NCI-H345 treated with DMSO at 0.1 percent for 48 hours (cell line): ENCODE data around the gene ANO7.

Experiments
- DNase-seq: peaks from one replicate; lab custom pipeline; 2025; ENCODE audit not compliant: unreplicated experiment; lab: John Stamatoyannopoulos, UW

ANO7 gene

DNA sequence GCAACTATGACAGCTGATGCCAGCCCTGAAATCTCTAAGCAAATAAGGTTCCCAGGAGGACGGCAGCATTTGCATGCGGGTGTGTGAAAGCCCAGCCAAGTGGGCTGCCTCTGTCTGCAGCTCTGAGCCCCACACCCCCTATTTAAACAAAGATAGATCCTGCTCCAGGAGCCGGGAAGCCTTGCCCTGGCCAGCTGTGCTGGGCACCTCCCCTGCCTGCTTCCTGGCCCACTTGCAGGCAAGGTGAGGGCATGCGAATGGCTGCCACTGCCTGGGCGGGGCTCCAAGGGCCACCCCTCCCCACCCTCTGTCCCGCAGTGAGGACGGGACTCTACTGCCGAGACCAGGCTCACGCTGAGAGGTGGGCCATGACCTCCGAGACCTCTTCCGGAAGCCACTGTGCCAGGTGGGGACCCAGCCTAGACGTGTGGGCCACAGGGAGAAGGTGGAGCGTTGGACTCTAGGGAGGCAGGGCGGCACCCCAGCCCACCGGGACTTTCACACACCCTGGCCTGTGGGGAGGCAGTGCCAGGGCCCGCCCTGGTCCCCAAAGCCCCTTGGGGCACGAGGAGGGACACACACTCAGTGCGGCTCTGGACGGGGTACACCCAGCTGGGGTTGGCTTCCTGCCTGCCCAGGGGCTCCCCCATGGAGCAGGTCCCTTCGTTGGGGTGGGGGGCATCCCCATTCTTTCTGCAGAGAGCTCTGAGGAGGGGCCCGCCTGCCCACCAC lies at the start of gene ANO7:
ANO7 (plus strand) TSS at position 317 of the 732 bp plus-strand sequence. CDS start 1,387 bp downstream, outside the sequence.
- no peak for DNase-seq

DNA sequence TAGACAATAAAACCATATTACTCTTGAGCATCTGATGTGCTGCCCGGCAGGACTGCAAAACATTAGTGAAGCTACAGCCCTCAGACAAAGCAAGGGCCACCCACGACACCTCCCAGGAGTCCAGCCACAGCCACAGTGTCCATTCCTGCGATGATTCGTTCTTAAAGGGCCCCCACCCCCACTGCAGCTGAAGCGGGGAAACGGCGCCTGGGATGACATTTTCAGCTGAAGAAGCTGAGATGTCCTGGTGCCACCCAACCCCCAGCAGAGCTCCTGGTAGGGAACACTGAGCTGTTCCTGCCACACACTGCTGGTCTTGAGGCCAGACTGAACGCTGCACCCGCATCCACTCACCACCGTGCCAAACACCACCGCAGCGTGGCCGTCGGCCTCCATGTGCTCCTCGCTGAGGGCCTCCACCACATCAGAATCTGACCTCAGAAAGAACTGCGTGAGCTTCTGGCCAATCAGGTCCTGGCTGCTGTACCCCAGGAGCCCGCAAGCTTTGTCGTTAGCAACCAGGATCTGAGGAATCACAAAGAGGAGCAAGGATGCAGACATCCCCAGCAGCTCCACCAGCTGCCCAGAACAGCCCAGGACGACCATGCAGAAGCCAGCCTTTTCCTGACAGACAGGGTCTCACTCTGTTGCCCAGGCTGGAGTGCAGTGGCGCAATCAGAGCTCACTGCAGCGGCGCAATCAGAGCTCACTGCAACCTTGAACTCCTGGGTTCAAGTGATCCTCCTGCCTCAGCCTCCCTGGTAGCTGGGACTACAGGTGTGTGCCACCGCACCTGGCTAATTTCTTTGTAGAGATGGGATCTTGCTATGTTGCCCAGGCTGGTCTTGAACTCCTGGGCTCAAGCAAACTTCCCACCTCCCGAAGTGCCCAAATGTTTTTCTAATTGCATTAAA lies 48.7 kb upstream of the ANO7 start:
- no peak for DNase-seq

GRCh38 chr2:241140445-241140840 lies 48.0 kb upstream of the ANO7 start:
- no peak for DNase-seq

DNA sequence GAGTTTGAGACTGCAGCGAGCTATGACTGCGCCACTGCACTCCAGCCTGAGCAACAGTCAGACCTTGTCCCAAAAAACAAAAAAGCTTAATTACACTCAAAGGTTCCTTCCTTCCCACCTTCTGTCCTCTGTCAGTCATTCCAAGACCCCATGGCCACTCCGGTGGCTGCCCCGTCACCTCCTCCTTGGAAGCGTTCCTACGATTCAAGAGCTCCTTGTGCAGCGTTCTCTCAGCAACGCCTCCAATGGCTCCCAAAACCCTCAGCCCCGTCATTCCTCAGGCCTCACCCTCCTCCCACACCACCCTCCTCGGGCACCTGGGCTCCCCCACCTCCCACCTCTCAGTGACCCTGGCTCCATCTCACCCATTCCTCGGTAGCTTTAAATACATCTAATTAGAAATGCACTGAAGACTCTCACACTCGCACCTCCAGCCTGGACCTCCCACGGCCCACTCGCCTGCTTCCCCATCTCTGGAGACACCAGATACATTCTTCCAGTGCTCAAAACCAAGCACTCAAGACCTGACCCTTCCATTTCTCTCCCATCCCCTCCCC lies 47.2 kb upstream of the ANO7 start:
- DNase-seq: no peak

DNA sequence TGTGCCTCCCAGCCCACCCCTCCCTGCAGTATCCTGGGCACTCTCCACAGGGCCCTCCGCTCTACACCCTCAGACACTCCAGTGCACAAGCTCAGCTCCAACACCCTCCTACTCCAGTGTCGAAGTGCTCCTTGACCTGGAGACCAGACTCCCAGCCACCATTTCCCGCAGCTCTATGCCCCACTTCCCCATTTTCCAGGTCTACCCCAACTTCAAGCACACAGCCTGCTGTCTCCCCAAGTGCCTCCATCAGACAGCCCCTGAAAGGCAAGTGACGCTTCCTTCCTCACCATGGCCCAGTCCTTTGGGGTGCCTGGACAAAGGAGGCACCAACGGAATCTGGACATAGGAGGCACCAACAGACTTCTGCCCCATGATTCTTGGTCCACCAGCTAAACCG lies 46.4 kb upstream of the ANO7 start:
- no peak for DNase-seq

GRCh38 chr2:241142593-241142992 lies 45.9 kb upstream of the ANO7 start:
- DNase-seq: no peak

- DNase-seq: no peak
Measured at GRCh38 chr2:241146286-241146685, 42.2 kb upstream of the ANO7 start.

DNA sequence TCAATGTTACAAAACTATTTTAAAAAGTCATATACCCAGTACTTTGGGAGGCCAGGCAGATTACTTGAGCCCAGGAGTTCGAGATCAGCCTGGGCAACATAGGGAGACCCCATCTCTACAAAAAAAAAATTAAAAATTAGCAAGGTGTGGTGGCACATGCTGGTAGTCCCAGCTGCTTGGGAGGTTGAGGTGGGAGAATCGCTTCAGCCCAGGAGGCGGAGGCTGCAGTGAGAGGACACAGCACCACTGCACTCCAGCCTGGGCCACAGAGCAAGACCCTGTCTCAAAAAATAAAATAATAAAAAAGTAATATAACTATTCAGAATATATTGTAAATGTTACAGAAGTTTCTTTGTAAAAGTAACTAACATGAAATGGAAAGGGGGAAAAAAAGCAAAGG lies 41.1 kb upstream of the ANO7 start:
- no peak for DNase-seq

DNA sequence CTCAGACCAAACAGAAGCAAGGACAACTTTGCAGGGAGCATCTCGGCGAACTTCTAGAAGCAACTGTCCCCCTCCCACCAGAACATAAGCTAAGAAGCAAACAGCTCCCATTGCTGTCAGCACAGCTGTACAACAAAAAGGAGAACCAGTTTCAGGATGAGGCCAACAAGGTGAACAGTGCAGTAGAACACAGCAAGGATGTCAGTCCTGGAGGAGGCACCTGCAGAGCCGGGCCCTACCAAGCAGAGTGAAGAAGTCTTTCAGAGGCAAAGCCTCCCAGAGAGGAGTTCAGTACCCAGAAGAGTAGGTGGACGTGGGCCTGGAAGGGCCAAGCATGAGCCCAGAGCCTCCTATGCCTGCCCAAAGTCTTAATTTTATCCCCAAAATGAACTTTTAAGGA lies 40.2 kb upstream of the ANO7 start:
- DNase-seq: no peak

GRCh38 chr2:241148891-241149674 lies 39.4 kb upstream of the ANO7 start, which contains the start of gene PASK:
PASK (minus strand) TSS chr2:241149472; CDS start chr2:241143032, 6,440 bp downstream.
- DNase-seq: peak; percentile 98

GRCh38 chr2:241149675-241149924 lies 38.9 kb upstream of the ANO7 start:
- DNase-seq: peak; percentile 47

DNA sequence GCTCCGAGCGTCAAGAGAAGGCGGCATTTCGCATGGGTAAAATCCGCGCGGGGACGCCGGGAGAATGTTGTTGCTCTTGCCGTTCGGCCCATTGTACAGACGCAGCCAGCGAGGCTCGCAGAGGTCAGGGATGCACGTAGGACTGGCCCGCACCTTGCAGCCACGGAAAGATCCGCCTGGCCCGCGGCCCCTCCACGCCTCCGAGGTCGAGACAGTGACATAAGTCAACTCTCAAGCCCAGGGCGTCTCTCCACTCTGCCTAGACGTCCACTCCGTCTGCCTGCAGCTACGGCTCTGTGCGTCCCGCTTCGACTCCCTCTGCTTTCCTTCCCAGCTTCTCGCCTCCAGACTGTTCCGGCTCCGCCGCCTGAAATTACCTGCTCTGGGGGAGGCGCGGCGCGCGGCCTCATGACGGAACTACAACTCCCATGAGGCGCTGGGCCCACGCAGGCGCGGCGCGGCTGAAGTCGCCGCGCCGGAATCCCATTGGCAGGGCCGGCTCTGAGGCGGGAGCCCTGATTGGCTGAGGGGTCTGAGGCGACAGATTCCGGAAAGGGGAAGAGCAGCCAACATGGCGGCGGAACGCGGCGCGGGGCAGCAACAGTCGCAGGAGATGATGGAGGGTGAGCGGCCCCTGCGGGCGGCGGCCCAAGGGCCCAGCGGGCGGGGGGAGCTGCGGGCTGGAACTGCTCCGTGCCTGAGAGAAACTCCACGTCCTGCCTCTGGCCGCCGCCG lies 38.4 kb upstream of the ANO7 start, which contains the start of gene PPP1R7:
PPP1R7 (plus strand) TSS at position 543 of the 735 bp plus-strand sequence; CDS start at position 572, 29 bp downstream.
- DNase-seq: peak; percentile 94

GRCh38 chr2:241150660-241151530 lies 37.6 kb upstream of the ANO7 start:
- no peak for DNase-seq

DNA sequence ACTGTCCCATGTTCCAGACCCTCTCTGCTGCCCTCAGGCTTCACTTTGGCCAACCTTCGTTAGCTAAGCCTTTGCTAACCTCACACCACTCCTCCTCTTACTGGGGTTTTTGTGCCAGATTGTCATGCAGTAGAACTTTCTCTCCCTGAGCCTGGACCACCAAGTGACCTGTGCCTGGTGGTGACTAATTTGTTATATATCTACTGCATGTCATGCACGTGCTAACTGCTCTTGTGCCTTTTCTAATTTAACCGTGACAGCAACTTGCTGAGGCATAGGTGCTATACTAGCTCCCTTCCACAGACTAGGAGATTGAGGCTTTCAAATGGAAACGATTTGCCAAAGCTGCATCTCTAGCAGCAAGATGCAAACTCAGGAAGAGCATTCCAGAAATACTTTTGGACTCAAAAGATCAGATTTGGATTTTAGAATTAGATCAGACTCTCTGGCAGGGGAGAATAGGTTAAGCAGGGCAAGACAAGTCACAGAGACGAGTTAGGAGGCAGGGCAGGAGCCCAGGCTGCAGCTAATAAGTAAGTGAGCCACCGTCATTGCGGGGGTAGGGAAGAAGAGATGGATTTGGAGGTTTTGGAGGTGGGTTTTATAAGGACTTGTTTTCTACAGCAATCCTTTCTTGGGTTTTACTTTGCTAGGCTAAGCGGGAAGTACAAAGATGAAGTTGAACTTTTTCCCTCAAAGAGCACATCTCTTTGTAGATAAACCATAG lies 36.4 kb upstream of the ANO7 start:
- DNase-seq: no peak

GRCh38 chr2:241153616-241154015 lies 34.9 kb upstream of the ANO7 start:
- DNase-seq: no peak

GRCh38 chr2:241154915-241155314 lies 33.6 kb upstream of the ANO7 start:
- DNase-seq: no peak

DNA sequence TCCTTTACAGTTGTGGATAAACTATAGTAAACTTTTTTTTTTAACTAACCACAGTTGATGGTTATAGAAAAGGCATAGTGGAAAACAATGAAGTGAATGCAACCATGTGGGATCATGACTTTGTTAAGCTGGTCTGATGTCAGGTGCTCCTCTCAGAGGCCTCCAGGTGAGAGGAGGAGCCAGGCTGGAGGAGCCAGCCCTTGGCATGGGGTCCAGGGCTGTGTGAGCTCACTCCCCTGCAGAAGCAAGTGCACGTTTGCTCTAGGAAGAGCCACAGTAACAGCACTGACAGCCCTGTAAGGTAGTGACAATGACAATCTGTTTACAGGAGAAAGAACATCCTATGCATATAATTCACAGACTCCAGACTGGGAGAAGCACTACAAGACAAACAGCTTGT lies 32.5 kb upstream of the ANO7 start:
- no peak for DNase-seq

DNA sequence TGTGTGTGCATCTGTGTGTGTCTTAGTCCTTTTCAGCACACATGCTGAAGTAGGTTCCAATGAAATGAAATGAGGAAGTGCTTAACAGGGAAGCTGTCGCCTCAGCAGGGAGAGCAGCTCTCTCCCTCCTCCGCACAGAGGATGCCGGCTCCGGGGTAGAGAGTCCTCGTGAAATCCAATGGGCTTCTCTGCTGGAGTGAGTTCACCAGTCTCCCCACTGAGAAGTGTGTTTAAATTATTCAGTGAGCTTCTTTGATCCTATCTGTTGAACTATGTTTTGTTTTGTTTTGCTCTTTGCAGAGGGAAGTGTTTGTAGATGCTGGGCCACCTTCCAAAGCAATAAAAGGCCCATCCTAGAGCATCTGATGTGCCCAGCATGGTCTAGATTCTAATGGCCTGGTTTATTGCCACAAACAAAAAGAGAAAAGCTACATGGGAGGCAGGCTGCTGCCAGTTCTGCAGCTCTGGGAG lies 31.5 kb upstream of the ANO7 start:
- peak; percentile 52 for DNase-seq
